Posterior vena cava (tissue), 2 donors: ENCODE data around the gene PTPRJ. TPM values are rescaled to one million over a fixed set of nuclear protein-coding genes. Genes with fewer than 3 reads are reported as not detected.

Source experiments
- DNase-seq: peaks from one replicate; pipeline ENCODE4 v3.0.0-alpha.2; 2020; ENCODE audit warnings: low spot score
- intact Hi-C, 2 donors: fragments of 100-400 bp; cut with DNase I; formaldehyde crosslinking; loops; one replicate each; pipeline versions ENCODE4 v1.14.1 to v1.14.2; 2022 to 2023
- total RNA-seq, 2 donors: library from RNA; stranded (reverse); fragmentation: NEBNext Ultra II Directional; extraction: Animal tissue kit (Norgen Biotek cat#: 25700); gene quantifications; one replicate each; pipeline ENCODE4 v1.2.1, GENCODE V29; 2021
- donor health status: DM: yes; HTN: yes; CAD: no.
- donor health status: DM: yes; HTN: yes; CAD: no.

The PTPRJ gene
- total RNA-seq, 2 donors from 2014 or later, result 17.4 to 19.7 TPM

- intact Hi-C loops, result no loop called here
- DNase-seq, result no peak
Measured at GRCh38 chr11:47964546-47964945, 15.8 kb upstream of the PTPRJ start.

DNA sequence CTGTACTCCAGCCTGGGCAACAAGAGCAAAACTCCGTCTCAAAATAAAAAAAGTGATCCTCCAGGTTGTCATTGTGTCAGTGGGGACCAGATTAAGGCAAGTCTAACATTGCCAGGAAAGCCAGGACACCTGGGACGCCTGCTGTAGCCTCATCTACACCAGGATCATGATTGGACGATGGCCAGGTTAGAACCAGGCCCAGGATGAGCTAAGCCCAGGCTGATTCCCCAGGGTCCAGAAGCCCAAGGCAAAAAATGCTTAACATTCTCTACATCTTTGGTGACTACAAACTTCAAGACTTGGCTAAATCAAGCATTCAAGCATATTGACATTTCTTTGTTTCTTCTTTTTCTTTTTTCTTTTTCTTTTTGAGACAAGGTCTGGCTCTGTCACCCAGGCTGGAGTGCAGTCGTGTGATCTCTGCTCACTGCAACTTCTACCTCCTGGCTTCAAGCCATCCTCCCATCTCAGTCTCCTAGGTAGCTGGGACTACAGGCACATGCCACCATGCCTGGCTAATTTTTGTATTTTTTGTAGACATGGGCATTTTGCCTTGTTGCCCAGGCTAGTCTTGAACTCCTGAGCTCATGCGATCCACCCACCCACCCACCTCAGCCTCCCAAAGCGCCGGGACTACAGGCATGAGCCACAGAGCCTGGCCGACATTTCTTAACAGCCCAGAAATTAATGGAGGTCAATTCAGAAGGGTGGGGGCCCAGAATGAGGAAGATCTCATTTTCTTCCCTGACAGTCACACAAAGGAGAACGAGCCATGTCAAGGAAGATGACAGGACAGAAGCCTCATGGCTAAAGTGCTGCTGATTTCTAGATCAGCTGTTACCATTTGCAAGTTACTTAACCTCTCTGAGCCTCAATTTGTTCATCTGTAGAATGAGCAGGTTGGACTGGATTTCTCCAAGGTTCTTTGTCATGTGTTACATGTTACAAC is 12.5 kb upstream of the PTPRJ start:
- DNase-seq, result no peak
- intact Hi-C loops, result no loop called here

DNA sequence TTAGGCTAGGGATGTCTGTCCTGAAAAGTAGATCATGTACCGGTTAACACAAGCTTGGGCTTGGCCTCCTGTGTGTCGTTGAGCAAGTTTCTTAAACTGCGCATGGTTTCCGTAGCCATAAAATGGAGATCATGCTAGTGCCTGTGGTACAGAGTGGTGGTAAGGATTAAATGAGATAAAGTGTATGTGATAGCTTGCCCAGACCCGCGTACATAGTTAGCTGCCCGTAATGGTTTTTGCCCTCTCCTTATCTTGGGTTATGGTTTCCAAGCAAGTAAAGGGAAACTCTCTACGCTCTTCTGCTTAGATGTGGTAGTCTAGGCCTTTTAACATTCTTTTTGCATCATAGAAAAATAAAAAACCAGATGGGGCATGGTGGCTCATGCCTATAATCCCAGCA is 11.0 kb upstream of the PTPRJ start:
- DNase-seq, result no peak
- intact Hi-C loops, result no loop called here

DNA sequence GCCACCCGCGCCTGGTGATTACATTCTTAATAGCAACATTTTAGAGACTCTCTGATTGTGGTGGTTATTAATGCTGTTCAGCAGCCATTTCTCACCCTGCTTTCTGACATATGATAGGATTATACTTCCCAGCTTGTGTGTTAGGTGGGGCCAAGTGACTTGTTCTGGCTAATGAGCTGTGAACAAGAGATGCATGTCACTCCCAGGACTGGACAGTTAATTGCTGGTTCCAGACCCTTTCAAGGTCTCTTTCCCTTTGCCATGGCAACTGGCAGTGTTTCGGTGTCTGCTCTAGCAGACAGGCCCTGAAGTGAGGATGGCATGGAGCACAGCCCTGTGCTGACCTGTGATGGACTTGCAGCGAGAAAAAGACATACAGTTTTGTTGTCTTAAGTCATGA is 8.9 kb upstream of the PTPRJ start:
- intact Hi-C loops, result no loop called here

GRCh38 chr11:47973173-47973572 is 7.2 kb upstream of the PTPRJ start:
- DNase-seq, result no peak
- intact Hi-C loops, result no loop called here

More for the DNA sequence above, 8.9 kb upstream of the PTPRJ start:
- DNase-seq, result no peak

DNA sequence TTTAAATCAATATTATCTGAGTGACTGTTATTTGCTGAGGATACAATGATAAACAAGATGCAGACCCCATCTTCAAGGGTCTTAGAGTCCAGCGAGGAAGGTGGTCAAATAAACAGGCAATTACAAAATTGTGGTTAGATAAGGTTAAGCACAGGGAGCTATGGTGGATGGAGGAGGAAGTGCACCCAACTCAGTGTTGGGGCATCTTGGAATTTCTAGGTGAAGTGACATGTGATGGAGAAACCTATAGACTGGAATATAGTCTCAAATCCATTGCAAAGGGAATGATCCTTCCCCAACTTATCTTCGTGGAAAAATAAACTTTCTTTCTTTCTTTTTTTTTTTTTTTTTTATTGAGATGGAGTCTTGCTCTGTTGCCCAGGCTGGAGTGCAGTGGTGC is 3.4 kb upstream of the PTPRJ start:
- intact Hi-C loops, result no loop called here
- DNase-seq, result no peak

- intact Hi-C loops, result no loop called here
- no peak for DNase-seq
Measured at GRCh38 chr11:47977623-47978022, 2.7 kb upstream of the PTPRJ start.

DNA sequence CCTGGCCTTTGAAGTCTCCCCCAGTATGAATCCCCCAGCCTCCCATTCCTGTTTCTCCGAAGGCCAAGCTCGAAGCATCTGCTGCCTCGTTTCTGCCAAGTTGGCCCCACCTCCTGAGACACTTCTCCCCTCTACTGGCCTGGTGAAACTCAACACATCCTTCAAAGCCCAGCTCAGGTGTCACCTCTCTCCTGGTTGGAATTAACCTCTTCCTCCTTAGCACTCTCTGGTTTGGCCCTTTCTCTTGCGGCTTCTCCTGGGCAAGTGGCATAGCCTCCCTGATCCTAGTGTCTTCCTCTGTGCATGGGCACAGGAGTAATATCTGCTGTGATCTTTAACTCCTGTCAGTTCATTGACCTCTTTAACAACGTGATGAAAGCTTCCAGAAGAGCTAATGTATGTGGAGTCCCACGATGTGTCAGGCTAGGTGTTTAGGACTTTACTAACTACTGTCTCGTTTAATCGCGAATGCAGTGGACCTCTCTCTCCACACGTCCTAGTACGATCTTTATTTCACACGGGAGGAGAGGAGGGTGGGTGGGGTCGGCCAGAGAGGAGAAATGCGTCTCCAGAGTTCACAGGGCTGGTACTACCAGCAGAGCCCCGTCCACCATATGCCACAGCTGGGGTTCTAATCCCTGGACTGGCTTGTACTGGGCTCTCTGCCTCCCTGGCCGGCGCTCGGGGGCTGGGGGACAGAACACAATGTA is 826 bp upstream of the PTPRJ start:
- intact Hi-C loops, result loop anchor here in 1 of 2 donors (10.0 kb wide), 1 partner anchor 105 kb away; no protein-coding TSS in a partner anchor
- no peak for DNase-seq

- peak; percentile 84 for DNase-seq
- intact Hi-C loops, result loop anchor here in 1 of 2 donors (10.0 kb wide), 1 partner anchor 104 kb away; no protein-coding TSS in a partner anchor
Measured at GRCh38 chr11:47980907-47981621, 705 bp downstream of the PTPRJ start.

- peak; percentile 82 for DNase-seq
- intact Hi-C loops, result loop anchor here in 1 of 2 donors (10.0 kb wide), 1 partner anchor 103 kb away; no protein-coding TSS in a partner anchor
Measured at GRCh38 chr11:47981667-47982404, 1.5 kb downstream of the PTPRJ start.

DNA sequence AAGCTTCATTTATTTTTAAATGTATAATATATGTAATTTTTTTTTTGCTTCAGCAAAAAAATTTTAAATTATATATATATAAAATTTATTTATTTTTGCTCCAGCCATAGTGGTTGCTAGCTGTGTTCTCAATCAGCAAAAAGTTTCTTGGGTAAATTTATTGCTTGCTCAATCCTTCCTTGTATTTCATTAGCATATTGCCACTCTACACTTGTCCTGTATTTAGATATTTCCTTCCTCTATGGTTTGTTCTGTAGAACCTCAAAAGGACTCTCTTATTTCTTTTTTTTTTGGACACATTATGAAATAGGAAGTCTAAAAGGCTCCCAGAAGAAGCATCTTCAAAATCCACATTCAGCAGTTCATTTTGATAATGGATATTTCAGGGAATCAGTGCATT is 2.3 kb downstream of the PTPRJ start:
- intact Hi-C loops, result loop anchor here in 1 of 2 donors (10.0 kb wide), 1 partner anchor 102 kb away; no protein-coding TSS in a partner anchor
- DNase-seq, result no peak

- no peak for DNase-seq
- intact Hi-C loops, result loop anchor here in 1 of 2 donors (10.0 kb wide), 1 partner anchor 101 kb away; no protein-coding TSS in a partner anchor
Measured at GRCh38 chr11:47983464-47984397, 3.4 kb downstream of the PTPRJ start.

DNA sequence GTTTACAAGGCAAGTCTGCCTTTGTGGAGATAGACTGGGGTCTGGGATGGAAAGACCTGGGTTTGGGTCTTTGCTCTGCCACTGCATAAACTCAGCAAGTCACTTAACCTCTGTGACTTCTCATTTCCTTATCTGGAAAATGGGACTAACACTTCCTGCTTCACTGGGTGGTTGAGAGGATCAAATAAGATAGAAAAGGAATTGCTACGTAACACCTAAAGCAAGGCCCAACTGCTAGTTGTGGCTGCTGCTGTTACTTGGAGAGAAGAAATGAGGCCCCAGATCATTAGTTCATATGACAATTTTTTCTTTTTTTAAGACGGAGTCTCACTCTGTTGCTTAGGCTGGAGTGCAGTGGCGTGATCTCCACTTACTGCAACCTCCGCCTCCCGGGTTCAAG is 5.9 kb downstream of the PTPRJ start:
- intact Hi-C loops, result loop anchor here in 1 of 2 donors (10.0 kb wide), 1 partner anchor 99 kb away; no protein-coding TSS in a partner anchor
- no peak for DNase-seq

DNA sequence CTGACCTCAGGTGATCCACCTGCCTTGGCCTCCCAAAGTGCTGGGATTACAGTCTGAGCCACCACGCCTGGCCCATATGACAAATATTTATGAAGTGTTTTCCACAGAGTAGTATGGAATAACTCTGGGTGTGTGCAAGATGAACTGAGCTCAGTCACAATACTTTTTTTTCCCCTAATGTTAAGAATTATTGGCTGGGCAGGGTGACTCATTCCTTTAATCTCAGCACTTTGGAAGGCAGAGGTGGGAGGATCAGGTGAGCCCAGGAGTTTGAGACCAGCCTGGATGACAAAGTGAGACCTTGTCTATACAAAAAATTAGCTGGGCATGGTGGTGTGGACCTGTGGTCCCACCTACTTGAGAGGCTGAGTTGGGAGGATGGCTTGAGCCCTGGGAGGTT is 6.4 kb downstream of the PTPRJ start:
- no peak for DNase-seq
- intact Hi-C loops, result loop anchor here in 1 of 2 donors (10.0 kb wide), 1 partner anchor 98 kb away; no protein-coding TSS in a partner anchor

- intact Hi-C loops, result loop anchor here in 1 of 2 donors (10.0 kb wide), 1 partner anchor 97 kb away; no protein-coding TSS in a partner anchor
- DNase-seq, result no peak
Measured at GRCh38 chr11:47987310-47987709, 7.0 kb downstream of the PTPRJ start.

DNA sequence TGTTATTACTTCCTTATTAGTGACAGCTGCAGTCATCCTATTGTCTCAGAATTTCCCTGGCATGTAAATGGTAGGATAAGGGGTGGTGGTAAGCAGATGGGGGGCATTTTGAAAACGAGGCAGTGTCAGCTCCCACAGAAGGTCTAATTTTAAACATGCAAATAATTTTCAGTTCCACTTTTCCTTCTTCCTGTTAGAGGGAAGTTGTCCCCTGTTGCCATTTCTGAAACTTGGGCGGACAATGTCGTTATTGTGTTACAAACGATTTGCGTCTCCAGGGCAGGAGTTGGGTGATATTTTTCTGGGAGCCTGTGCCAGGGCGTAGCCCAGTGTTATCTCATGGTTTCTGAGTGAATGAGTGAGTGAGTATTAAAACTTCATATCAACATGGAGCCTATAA is 7.4 kb downstream of the PTPRJ start:
- no peak for DNase-seq
- intact Hi-C loops, result loop anchor here in 1 of 2 donors (10.0 kb wide), 1 partner anchor 97 kb away; no protein-coding TSS in a partner anchor

DNA sequence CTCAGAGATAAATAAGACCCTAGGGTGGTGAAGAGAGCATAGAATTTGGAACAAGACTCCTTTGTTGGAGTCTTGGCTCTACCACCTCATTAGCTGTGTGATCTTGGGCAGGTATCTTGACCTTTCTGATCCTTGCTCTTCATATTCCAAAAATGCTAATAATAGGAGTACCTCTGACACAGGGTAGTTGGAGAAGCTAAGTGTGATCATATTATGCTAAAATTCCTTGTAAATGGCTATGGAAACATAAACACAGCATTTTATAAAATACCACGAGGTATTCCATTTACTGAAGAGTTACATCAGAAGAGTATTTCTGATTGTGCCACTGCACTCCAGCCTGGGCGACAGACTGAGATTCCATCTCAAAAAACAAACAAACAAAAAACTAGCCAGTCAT is 9.4 kb downstream of the PTPRJ start:
- DNase-seq, result no peak
- intact Hi-C loops, result loop anchor here in 1 of 2 donors (10.0 kb wide), 1 partner anchor 95 kb away; no protein-coding TSS in a partner anchor
